Ishikawa (cell line): ENCODE data around the gene DUSP12.

ENCODE experiments used
- CREB1 ChIP-seq: IDR thresholded peaks from 2 replicates; pipeline ENCODE4 v1.6.1; 2012; ENCODE audit warnings: low read depth
- EGR1 ChIP-seq: IDR thresholded peaks from 2 replicates; pipeline ENCODE4 v1.6.1; 2012
- EP300 ChIP-seq: IDR thresholded peaks from 2 replicates; pipeline ENCODE4 v1.6.1; 2012; ENCODE audit warnings: borderline replicate concordance
- NFIC ChIP-seq: IDR thresholded peaks from 2 replicates; pipeline ENCODE4 v1.6.1; 2012
- RAD21 ChIP-seq: IDR thresholded peaks from 2 replicates; pipeline ENCODE4 v1.6.1; 2012; ENCODE audit warnings: low read depth
- REST ChIP-seq: IDR thresholded peaks from 2 replicates; pipeline ENCODE4 v1.6.1; 2012; ENCODE audit warnings: low read depth, mild to moderate bottlenecking
- TAF1 ChIP-seq: IDR thresholded peaks from 2 replicates; pipeline ENCODE4 v1.6.1; 2012; ENCODE audit warnings: low read depth, mild to moderate bottlenecking
- TEAD4 ChIP-seq: IDR thresholded peaks from 2 replicates; pipeline ENCODE4 v1.6.1; 2012
- YY1 ChIP-seq: IDR thresholded peaks from 2 replicates; pipeline ENCODE4 v1.6.1; 2012; ENCODE audit warnings: low read depth
- TF ChIP-seq, protein P1 (sequence below): IDR thresholded peaks from 2 replicates; pipeline ENCODE4 v1.6.1; 2012

DNA sequence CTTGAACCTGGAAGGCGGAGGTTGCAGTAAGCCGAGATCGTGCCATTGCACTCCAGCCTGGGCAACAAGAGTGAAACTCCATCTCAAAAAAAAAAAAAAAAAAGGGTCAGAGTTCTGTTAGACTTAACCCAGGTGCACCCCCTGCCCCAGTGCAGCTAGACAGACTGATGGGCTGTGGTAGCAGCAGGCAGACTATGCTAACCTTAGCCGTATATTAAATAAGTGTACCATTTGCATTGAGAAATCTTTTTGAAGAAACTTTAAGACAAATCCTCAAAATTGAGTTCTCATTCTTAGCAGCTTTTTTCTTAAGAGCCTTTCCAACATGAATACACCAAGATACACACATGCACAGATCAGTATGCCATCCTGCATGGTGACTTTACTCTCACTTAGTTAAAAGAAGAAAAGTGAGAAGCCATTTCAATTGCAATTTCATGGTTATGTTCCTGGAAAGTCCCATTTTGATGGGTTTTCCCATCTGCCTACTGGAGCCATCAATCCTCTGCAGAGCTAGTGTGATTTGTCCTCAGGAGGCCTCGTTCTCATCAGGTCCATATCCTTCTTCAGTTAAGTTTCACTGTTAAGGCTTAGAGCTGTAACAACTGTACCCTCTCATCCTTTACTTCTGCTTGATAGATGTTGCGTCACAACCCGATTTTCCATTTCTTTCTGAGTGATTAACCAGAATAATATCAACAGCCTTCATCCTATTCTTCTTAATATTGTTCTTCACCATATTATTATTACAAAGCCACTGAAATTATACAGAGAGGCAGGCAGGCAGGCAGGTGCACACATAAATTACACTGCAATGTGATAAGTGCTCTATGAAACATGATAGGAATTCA, 21.0 kb upstream of the DUSP12 start:
- TF ChIP-seq NFIC (no peak), EP300 (no peak), EGR1 (no peak), RAD21 (no peak), TAF1 (no peak), TEAD4 (no peak), YY1 (no peak), REST (no peak), CREB1 (no peak)
- TF ChIP-seq, protein P1, sequence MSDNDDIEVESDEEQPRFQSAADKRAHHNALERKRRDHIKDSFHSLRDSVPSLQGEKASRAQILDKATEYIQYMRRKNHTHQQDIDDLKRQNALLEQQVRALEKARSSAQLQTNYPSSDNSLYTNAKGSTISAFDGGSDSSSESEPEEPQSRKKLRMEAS = no peak
